Measurements from ENCODE around the gene USP44. TPM values are rescaled to one million over a fixed set of nuclear protein-coding genes. Genes with fewer than 3 reads are reported as not detected.

The USP44 gene
- total RNA-seq = under 0.01 and 0.12 TPM in 2 replicates

GRCh38 chr12:95551305-95551704 is at the start of gene USP44:
TSS of gene USP44 (minus strand) at chr12:95551476. CDS start at chr12:95534256, 17,220 bp downstream.

DNA sequence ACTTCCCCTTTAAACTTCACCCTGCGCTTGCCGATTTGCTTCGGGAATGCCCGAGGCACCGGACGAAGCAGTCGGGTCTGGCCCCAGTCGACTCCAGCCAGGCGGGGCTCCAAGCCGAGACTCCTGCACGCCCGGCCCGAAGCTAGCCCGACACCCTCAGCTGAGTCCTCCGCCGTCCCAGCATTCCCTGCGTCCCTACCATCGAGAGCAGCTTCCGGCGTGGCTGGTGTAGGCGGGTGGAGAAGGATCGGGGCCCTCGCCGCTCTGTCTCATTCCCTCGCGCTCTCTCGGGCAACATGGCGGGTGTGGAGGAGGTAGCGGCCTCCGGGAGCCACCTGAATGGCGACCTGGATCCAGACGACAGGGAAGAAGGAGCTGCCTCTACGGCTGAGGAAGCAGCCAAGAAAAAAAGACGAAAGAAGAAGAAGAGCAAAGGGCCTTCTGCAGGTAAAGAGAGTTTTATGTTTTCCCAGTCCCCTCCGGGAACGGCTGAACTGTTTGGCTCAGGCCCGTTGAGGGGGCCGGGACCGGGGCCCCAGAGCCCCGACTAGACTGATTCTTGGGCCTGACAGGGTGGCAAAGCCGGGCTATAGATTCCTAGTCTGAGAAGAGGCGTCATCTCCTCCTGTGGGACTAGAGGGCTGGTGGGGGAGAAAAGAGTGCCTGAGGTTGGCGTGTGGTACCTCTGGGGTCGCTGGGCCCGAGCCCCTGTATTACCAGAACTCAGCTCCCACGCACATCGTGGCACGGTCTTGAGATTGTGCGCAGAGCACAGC is 77.2 kb downstream of the USP44 start, which contains the start of gene METAP2:
Gene METAP2, plus strand, starts transcription at position 269 of the 776 bp plus-strand sequence. Its CDS starts 28 bp downstream, at position 297.

Other genes with a start within 250 kb of the USP44 start
- 45.3 and 49.5 TPM in 2 replicates for gene METAP2, start 77.3 kb downstream of the USP44 start, total RNA-seq
- gene NTN4, start 239.3 kb upstream of the USP44 start, total RNA-seq = 19.6 and 43.8 TPM in 2 replicates